ENCODE results near the gene TRAK1.
A peak's percentile ranks its signal among the peaks of the same experiment; 100 is the strongest.

TRAK1 gene

DNA sequence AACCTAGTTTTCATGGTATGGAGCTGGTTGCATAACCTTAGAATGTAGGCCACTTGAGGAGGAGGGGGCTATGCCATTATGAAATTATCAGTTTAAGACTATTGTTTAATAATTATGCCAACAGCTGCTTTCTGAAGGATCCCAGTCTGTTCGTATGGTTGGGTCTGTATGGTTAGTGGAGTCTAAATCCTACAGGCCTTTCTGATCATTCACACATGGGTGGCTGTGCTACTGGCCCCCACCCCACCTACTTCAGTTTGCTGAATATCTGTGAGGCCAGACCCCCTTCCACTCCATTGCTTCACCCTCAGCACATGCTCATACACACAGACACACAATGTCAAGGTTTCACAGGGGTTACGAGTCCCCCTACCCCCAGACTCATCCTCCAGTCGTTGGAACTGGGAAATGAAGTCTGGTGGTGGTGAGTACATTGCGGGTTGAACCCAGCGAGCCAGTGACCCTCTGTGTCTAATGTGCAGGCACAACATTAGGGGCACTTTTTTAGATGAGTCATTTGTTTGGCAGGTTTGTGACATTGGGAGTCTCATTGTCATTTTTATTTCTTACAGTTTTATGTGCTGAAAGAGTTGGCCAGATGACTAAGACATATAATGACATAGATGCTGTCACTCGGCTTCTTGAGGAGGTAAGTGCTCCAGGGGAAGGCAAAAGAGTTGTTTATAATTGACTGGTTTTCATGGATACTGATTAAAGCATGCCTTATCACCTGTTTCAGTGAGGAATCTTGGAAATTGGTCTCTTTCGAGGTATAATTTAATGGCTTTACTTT, 85.3 kb downstream of the TRAK1 start:
- no peak for DNase-seq (ENCODE audit: low read depth, low spot score)

DNA sequence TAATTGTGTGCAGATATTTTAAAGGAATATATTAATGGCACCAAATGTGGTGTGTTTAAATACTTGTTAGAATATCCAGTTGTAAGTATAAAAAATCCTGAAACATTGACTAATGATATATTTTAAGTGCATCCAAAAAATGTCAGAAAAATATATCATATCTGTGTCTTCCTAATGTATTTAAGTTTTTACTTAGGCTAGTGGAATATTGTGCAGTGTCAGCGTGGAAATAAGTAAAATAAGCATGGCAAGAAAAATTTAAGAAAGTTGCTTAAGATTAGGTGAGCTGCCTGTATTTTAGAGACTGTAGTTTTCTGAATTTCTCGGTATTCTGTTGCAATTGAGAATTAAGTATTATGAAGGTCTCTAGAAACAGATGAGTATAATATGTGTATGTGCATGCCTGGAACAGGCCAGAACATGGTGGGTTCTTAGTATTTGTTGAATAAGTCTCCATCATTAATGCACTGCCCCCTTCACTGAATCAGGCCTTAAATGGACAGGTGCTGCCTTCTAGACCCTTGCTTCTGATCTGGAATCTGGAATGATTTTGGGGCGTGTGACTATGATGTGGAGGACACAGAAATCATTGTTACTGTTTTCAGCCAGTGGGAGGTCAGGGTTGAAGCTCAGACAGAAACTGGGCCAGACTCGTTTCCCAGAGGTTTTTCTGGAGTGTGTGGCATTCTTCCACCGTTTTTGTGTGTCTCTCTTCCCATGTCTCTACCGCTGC, 86.1 kb downstream of the TRAK1 start:
- no peak for DNase-seq (ENCODE audit: low read depth, low spot score)

GRCh38 chr3:42177801-42178150, 86.6 kb downstream of the TRAK1 start:
- no peak for DNase-seq (ENCODE audit: low read depth, low spot score)

- peak; percentile 91 for DNase-seq (ENCODE audit: low read depth, low spot score)
Observed at GRCh38 chr3:42179110-42179725, 88.1 kb downstream of the TRAK1 start.

- no peak for DNase-seq (ENCODE audit: low read depth, low spot score)
Observed at GRCh38 chr3:42180901-42181300, 89.7 kb downstream of the TRAK1 start.

- peak; percentile 78 for DNase-seq (ENCODE audit: low read depth, low spot score)
Observed at GRCh38 chr3:42182555-42182954, 91.4 kb downstream of the TRAK1 start.

DNA sequence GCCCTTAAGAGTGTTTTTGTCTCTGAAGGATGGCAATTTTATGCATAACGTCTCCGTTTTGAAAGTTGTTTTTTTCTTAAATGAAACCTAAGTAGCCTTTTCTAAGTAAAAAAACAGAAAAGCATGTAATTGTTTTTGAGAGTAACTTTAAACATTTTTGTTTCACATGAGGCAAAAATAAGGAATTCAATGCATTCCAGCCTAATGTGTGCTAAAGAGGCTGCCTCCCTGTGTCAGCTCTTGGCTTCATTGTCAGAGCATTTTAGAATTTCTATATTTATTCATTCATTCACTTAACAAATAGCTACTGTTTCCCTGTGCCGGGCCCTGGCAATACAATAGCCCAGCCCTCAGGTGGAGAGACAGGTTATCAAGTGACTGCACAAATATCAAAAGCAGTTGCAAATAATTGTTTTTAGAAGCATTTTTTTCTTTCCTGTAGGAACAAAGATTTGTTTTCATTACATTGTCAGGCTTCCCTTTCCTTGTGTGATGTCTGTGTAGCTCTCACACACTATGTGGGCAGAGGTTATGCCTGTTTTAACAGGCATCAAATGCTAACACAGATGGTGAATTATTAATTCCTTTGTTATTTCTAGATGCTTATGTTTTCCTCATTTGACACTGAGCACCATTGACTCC, 93.0 kb downstream of the TRAK1 start:
- peak; percentile 33 for DNase-seq (ENCODE audit: low read depth, low spot score)

DNA sequence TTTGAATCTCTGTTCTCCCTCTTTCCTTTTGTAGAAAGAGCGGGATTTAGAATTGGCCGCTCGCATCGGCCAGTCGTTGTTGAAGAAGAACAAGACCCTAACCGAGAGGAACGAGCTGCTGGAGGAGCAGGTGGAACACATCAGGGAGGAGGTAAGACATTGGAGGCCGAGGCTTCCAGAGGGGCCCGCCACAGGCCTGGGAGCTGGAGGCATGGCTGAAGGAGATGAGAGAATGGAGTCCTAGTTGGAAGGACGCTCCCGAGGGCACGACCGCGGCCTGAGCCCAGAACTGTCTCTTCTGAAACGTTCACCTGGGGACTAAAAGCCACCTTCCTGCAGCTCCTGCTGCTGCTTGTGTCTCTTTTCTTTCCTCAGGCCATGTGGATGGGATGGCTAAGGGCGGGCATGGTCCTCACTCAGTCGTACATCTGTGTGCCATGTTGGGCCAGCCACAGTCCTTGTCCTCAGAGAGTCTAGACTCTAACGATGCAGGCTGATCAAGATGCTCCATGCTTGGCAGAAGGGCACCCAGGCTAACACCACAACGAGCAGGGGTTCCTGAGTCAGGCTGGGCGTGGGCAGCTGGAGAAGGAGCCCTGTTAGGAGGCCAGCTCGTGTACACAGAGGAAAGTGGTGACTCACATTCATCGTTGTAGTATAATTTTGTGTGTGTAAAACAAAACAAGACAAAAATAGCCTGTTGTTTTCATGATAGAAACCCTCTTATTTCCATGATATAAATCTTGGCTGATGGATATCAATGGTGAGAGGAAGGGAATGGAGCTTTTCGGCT, 93.7 kb downstream of the TRAK1 start:
- peak; percentile 61 for DNase-seq (ENCODE audit: low read depth, low spot score)

- DNase-seq (ENCODE audit: low read depth, low spot score): no peak
Observed at GRCh38 chr3:42187936-42188335, 96.8 kb downstream of the TRAK1 start.

DNA sequence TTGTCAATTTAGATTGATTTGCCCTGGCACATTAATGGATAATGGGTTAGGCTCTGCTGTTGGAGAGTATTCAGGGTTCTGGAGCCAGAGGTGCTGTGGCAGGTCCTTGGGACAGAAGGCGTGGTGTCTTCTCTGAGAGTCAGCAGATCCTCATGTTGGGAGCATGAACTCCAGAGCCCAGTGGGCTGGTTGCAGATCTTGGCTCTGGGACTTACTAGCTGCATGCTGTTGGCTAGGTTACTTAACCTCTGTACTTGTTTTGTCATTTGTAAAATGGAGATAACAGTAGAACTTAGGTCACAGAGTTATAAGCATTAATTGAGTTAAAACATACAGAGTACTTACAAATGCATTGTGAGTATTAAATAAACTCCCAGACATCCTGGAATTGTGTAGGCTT, 97.2 kb downstream of the TRAK1 start:
- no peak for DNase-seq (ENCODE audit: low read depth, low spot score)

- no peak for DNase-seq (ENCODE audit: low read depth, low spot score)
Observed at GRCh38 chr3:42189001-42189460, 97.9 kb downstream of the TRAK1 start.

DNA sequence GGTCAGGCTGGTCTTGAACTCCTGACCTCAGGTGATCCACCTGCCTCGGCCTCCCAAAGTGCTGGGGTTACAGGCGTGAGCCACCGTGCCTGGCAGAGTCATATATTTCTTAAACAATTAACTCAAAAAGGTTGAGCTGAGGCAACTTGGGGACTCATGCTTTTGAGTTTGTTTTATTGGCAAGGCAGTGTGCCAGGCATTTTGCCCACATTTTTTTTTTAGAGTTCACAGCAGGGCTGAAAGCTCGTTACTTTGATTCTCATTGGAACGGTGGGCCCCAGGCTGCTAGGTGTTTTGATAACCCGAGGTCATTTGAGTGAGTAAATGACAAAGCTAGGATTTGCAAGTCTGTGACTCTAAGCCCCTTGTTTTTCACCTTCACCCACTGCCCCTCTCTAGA, 98.6 kb downstream of the TRAK1 start:
- peak; percentile 81 for DNase-seq (ENCODE audit: low read depth, low spot score)

DNA sequence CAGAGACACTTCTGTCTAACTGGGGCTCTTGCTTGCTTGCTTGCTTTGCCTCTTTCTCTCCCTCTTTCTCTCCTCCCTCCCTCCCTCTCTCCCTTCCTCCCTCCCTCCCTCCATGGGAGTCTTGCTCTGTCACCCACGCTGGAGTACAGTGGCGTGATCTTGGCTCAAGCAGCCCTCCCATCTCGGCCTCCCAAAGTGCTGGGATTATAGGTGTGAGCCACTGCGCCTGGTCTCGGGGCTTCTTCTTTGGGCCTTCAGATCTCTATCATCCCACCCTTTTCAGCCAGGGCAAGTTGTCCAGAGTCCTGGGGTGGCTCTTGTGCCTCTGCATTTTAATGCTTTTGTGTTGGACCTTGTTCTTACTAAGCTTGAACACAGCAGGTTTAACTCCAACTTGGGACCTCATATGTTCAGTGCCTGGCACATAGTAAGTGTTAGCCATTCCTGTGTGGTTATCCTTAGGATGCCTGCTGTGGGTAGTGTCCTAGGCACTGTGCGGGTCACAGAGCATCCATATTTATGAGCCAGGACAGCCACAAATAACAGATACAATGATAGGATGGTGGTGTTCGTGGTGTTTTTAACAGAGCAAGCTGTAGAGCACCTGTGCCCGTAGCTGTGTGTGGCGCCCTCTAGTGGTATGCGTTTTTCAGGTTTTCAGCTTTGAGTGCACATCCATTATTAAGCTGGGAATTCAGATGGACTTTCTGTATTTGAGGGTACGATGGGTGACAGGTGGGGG, 99.7 kb downstream of the TRAK1 start:
- peak; percentile 83 for DNase-seq (ENCODE audit: low read depth, low spot score)

DNA sequence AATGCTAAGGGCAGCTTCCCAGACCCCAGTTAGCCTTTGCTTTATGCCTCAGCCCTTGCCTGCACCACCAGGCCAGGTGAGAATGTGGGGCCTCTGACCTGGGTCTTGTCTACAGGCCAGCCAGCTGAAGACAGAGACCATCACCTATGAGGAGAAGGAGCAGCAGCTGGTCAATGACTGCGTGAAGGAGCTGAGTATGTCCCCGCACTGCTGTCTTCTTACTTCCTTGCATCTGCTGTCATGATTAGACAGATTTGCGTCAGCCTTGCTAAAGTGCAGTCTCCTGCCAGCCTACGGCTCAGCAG, 100.2 kb downstream of the TRAK1 start:
- DNase-seq (ENCODE audit: low read depth, low spot score): no peak

GRCh38 chr3:42192334-42193200, 101.4 kb downstream of the TRAK1 start:
- peak; percentile 42 for DNase-seq (ENCODE audit: low read depth, low spot score)

DNA sequence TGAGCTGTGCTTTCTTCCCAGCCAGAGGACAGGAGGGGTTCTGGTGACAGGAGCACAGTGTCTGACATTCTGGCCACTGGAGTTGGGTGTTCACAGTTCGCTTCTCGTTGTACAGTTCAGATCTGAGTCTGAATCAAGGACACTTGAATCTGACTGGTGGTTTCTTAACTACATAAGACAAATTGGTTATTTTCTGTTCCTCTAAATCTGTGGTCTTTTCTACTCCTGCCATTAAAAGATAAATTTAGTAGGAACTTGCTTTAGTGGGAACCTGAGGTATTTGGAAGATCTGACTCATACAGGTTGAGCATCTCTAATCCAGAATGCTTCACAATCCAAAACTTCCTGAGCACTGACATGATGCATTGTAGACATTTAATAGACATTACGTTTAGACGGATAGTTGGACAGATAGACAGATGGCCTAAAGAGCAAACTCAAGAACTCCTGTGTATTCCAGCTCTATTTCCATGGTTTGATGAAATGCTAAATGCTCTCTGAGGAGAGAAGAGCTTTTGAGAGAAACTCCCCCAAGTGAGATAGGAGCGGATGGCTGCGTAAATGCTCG, 103.9 kb downstream of the TRAK1 start:
- no peak for DNase-seq (ENCODE audit: low read depth, low spot score)

DNA sequence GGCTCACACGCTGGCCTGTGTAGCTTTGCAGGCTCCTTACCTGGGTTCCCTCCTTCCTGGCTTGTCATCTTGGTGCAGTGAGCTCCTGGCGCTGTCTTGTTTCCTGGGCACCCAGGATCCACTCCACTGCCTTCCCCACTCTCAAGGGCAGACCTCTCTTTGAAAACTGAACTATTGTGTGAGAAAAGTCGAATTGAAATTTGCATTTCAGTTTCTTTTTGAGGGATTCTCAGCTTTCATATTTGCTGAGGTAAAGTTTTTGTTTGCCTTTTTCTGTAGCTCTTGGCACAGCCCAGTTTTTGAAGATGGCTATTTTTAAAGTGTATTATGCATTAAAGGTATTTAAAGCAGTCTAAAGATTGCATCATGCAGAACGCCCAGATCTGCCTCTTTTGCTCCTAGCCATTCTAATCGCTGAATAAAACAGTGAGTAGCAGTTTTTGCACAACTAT, 104.7 kb downstream of the TRAK1 start:
- no peak for DNase-seq (ENCODE audit: low read depth, low spot score)

DNA sequence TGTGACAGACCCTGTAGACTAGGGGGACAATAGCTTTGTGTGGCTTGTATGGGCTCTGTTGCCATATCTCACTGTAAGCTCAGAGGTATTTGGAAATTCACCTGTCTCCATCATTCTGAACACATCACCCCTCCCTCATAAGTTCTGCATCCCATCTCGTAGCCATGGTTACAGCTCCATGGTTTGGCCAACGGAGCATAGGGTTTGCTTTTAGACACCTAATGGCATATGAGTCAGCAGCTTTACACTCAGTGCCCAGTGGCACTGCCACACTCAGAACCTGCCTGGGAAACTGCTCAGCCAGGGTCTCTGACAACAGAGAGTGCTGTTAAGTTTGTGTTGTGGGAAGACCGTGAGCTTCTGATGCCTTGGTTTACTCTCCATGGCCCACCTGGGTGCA, 107.6 kb downstream of the TRAK1 start:
- no peak for DNase-seq (ENCODE audit: low read depth, low spot score)

DNA sequence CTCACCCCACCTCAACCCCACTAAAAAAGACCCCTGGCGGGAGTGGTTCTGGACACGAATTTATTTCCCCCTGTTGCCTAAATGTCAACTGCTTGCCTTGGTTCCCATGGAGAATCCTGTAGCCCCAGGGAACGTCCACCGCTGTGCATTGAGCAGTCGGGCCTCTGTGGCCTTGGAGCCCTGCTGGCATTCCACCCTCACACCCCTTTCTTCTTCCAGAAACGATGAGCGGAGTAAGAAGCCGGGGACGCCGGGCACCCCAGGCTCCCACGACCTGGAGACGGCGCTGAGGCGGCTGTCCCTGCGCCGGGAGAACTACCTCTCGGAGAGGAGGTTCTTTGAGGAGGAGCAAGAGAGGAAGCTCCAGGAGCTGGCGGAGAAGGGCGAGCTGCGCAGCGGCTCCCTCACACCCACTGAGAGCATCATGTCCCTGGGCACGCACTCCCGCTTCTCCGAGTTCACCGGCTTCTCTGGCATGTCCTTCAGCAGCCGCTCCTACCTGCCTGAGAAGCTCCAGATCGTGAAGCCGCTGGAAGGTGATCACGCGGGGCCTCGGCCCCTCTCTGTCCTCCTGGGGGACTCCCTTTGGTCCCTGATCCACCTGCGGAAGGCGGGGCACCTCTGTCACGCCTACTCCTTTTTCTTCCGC, 111.2 kb downstream of the TRAK1 start:
- no peak for DNase-seq (ENCODE audit: low read depth, low spot score)
